Natural killer cell treated with Interleukin-12 subunit alpha and Interleukin-12 subunit beta and Interleukin-15 and Interleukin-18, amount 100 ng/mL, for 72 hours (primary cell): ENCODE data around the gene NSD2. TPM values are rescaled to one million over a fixed set of nuclear protein-coding genes. Genes with fewer than 3 reads are reported as not detected.
A peak's percentile ranks its signal among the peaks of the same experiment; 100 is the strongest.

Experiments
- ATAC-seq, 2 donors: fragments of 150-1000 bp; cut with Tn5 transposase in 1 of 2; sonication (Bioruptor Pico), chemical (Tn5 transposase) in 1 of 2; 2 replicates each; pipeline ENCODE4 v1.10.0; 2021
- DNase-seq: peaks from one replicate; pipeline ENCODE4 v3.0.0; 2022; ENCODE audit warnings: low spot score
- H3K27ac Mint-ChIP-seq, 2 donors: 1 replicate in 1 of 2; 2 replicates in 1 of 2; pipeline ENCODE4 v1.8.0; 2022; ENCODE audit warnings: mixed read lengths in 2 of 2, mild to moderate bottlenecking in 1 of 2, moderate library complexity in 1 of 2
- H3K27me3 Mint-ChIP-seq, 2 donors: 1 replicate in 1 of 2; 2 replicates in 1 of 2; pipeline ENCODE4 v1.8.0; 2022; ENCODE audit warnings: mixed read lengths in 2 of 2
- H3K36me3 Mint-ChIP-seq: one replicate; pipeline ENCODE4 v1.8.0; 2022; ENCODE audit warnings: mixed read lengths
- H3K4me1 Mint-ChIP-seq, 2 donors: 1 replicate in 1 of 2; 2 replicates in 1 of 2; pipeline ENCODE4 v1.8.0; 2022; ENCODE audit warnings: low read depth in 2 of 2, mixed read lengths in 2 of 2, mild to moderate bottlenecking in 1 of 2
- H3K4me3 Mint-ChIP-seq: one replicate; pipeline ENCODE4 v1.8.0; 2022; ENCODE audit warnings: mixed read lengths
- H3K9me3 Mint-ChIP-seq: 2 replicates; pipeline ENCODE4 v1.8.0; 2022; ENCODE audit warnings: mixed read lengths
- total RNA-seq, 2 donors: library from RNA; stranded (reverse); gene quantifications; one replicate each; pipeline ENCODE4 v1.2.3, GENCODE V29; 2022

NSD2 gene
- total RNA-seq, 2 donors from 2014 or later: 127 to 375 TPM

DNA sequence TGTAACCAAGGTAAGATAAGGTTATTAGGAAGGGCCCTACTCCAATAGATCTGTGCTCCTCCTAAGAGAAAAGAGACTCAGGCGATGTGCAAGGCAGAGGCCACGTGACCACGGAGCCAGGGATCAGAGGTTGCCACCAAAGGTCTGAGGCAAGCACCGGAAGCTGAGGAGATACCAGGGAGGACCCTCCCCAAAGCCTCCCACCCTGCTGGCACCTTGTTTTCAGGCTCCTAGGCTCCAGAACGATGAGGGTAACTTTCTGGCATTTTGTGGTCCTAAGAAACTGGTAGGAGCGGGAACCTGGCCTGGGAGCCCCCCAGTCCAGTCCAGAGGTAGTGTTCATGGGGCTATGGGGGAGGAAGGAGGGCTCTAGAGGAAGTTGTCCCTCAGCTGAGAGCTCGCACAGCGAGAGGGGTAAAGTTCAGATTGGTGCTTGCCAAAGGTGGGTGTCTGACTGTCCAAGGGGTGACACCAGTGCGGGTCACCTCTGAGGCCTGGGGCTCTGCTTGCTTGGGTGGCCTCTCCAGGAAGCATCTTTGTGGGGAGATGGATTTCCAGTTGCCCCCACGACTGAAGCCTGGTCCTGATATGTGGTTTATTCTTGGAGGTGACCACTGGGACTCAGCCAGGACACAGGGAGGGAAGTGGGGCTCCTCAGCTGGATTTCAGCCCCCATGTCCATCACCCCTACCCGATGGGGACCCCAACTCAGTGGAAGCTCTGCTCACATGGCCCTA is 7.7 kb upstream of the NSD2 start:
- H3K4me1 Mint-ChIP-seq: peaks cover 11 to 18% of the 10 kb centered on the region in 2 donors
- H3K36me3 Mint-ChIP-seq: no peaks in the 10 kb centered on the region
- ATAC-seq: no peak
- H3K27ac Mint-ChIP-seq: no peak overlapping the region
- H3K9me3 Mint-ChIP-seq: no peaks in the 10 kb centered on the region
- H3K27me3 Mint-ChIP-seq: no peaks in the 10 kb centered on the region
- peak overlapping the region; percentile 15 for H3K4me3 Mint-ChIP-seq
- DNase-seq: no peak

DNA sequence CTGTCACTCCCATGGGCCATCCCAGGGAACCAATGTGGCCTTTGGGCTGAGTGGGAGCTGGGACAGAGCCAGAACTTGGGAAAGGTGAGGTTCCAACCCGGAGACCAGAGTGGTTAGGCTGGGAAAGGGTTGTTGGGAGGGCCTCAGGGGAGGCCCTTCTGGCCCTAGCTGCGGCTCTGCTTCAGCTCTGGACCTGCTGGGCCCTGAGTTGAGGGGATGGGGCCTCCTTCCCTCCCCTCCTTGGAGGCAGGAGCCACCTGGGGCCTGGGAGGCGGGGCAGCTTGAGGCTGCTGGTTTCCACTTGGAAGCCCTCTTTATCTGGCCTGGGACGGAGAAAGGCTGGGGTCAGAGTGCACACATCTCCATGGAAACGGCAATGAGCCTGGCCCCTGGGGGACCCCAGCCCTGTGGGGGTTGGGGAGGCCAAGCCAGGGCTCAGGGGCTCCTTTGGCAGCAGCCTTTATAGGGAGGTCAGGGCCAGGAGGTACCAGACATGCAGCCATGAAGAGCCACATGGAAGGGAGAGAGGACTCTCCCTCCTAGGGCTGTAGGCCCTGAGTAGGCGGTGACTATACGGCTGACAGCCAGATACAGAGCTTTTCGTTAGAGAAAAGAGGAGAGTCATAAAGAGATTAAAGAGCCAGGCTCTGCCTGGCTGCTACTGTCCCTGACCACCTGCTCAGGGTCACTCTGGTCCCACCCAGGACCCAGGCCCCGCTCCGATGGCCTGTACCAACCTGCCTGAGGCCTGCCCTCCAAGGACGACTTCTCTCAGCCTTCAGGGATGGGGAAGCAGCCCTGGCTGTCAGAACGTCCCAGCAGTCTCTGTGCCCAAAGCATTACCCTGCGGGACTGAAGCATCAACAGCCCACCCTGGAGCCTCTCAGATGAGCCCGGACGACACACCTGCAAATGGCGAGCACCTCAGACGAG is 6.9 kb upstream of the NSD2 start:
- Mint-ChIP-seq H3K36me3 (no peaks in the 10 kb centered on the region), H3K4me3 (no peak overlapping the region), H3K27ac (no peak overlapping the region), H3K27me3 (no peaks in the 10 kb centered on the region), H3K4me1 (peaks cover 7 to 18% of the 10 kb centered on the region in 2 donors), H3K9me3 (no peaks in the 10 kb centered on the region)
- DNase-seq: peak; percentile 20
- no peak for ATAC-seq

DNA sequence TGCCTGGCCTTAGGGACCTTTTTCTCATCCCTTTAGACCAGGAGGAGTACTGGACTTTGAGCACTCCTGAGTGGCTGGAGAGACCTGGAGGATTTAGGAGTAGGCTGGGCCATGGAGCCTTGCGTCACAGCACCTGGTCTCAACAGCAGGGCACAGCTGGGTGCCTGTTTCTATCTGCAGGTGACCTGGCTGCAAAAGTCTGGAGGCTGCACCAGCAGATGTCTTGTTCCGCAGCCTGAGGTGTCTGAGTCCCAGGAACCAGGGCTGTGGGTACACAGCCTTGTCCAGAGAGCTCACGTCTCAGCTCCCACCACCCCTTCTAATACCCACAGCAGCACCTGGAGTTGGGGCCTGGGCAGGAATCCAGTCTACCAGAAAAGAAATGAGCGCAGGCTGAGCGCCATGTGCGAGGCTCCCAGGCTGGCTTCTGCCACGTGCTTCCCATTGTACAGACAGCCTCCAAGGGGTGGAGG is 5.0 kb upstream of the NSD2 start:
- Mint-ChIP-seq H3K4me3 (no peak overlapping the region), H3K27ac (no peak overlapping the region), H3K4me1 (peaks cover 12 to 22% of the 10 kb centered on the region in 2 donors), H3K9me3 (no peaks in the 10 kb centered on the region), H3K27me3 (no peaks in the 10 kb centered on the region), H3K36me3 (no peaks in the 10 kb centered on the region)
- no peak for ATAC-seq
- DNase-seq: no peak

DNA sequence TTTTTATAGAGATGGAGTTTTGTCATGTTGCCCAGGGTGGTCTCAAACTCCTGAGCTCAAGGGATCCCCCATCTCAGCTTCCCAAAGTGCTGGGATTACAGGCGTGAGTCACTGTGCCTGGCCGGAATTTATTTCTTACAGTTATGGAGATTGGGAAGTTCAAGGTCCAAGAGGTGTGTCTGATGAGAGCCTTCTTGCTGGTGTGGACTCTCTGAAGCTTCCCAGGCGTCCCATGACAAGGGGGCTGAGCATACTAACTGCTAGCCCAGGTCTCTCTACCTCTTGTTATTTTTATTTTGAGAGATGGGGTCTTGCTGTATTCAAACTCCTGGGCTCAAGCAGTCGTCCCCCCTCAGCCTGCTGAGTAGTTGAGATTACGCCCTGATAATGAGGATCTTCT is 2.9 kb upstream of the NSD2 start:
- ATAC-seq (no peak), DNase-seq (no peak)
- Mint-ChIP-seq H3K36me3 (peaks cover 9% of the 10 kb centered on the region), H3K27me3 (no peaks in the 10 kb centered on the region), H3K27ac (no peak overlapping the region), H3K4me3 (no peak overlapping the region), H3K9me3 (no peaks in the 10 kb centered on the region), H3K4me1 (peaks cover 19 to 20% of the 10 kb centered on the region in 2 donors)

DNA sequence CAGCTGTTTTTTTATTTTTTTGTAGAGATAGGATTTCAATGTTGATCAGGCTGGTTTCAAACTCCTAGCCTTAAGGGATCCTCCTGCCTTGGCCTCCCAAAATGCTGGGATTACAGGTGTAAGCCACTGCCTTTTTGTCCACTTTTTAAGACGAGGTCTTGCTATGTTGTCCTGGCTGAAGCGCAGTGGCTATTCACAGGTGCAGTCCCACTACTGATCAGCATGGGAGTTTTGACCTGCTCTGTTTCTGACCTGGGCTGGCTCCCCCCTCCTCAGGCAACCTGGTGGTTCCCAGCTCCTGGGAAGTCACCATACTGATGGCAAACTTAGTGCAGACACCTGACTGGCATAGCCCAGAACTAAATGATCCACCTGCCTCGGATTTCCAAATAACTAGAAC is 2.3 kb upstream of the NSD2 start:
- H3K36me3 Mint-ChIP-seq: peaks cover 9% of the 10 kb centered on the region
- H3K4me1 Mint-ChIP-seq: peaks cover 15 to 24% of the 10 kb centered on the region in 2 donors
- no peak overlapping the region for H3K4me3 Mint-ChIP-seq
- no peak overlapping the region for H3K27ac Mint-ChIP-seq
- ATAC-seq (no peak), DNase-seq (no peak)
- no peaks in the 10 kb centered on the region for H3K9me3 Mint-ChIP-seq
- no peaks in the 10 kb centered on the region for H3K27me3 Mint-ChIP-seq

- no peak for DNase-seq
Observed at GRCh38 chr4:1869530-1870327, 1.5 kb upstream of the NSD2 start.

DNA sequence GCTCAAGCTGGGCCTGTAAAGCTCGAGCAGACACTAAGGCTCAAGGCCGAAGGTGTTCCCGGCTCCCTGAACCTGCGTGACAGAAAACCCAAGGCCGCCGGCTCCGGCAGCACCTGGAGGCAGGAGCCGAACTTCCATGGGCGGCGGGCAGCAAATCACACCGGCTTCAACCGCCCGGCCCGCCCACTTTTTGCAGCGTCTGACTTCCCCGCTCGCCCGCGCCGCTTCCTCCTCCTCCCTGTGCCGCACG is 940 bp upstream of the NSD2 start:
- Mint-ChIP-seq H3K27ac (peak overlapping the region; percentile 91 to 93), H3K4me1 (peaks cover 22 to 32% of the 10 kb centered on the region in 2 donors), H3K9me3 (no peaks in the 10 kb centered on the region), H3K36me3 (peaks cover 9% of the 10 kb centered on the region), H3K27me3 (no peaks in the 10 kb centered on the region), H3K4me3 (peak overlapping the region; percentile 87)
- peak; percentile 92 for DNase-seq
- ATAC-seq: peak; percentile 73 to 84

More at GRCh38 chr4:1869530-1870327, 1.5 kb upstream of the NSD2 start:
- Mint-ChIP-seq H3K27me3 (no peaks in the 10 kb centered on the region), H3K9me3 (no peaks in the 10 kb centered on the region), H3K27ac (peak overlapping the region; percentile 91 to 93), H3K4me3 (peak overlapping the region; percentile 87), H3K36me3 (peaks cover 9% of the 10 kb centered on the region), H3K4me1 (peaks cover 22 to 32% of the 10 kb centered on the region in 2 donors)
- no peak for ATAC-seq

DNA sequence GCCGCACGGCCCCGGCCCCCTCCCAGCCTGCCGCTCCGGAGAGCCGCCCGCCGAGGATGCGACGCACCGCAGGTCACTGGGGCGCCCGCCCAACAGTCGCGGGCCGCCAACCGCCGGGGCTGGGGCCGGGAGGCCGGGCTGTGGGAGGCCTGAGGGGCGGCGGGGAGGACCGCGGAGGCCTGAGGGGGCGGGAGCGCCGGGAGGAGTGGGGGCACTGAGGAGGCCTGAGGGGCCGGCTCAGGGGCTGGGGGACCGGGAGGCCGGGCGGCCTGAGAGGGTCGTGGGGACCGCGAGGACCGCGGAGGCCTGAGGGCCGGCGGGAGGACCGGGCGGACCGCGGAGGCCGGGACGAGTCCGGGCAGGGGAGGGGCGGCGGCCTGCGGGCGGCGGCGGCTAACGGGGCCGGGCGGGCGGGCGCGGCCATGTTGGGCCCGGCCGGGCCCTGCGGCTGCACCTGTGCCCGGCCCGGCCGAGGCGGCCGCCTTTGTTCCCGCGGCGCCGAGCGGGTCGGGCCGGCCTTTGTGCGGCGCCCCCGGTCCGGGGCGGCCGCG is 353 bp downstream of the NSD2 start:
- no peak overlapping the region for H3K27ac Mint-ChIP-seq
- no peaks in the 10 kb centered on the region for H3K9me3 Mint-ChIP-seq
- DNase-seq (no peak), ATAC-seq (peak; percentile 0 to 2)
- no peaks in the 10 kb centered on the region for H3K27me3 Mint-ChIP-seq
- peaks cover 22 to 32% of the 10 kb centered on the region in 2 donors for H3K4me1 Mint-ChIP-seq
- no peak overlapping the region for H3K4me3 Mint-ChIP-seq
- peaks cover 9% of the 10 kb centered on the region for H3K36me3 Mint-ChIP-seq

DNA sequence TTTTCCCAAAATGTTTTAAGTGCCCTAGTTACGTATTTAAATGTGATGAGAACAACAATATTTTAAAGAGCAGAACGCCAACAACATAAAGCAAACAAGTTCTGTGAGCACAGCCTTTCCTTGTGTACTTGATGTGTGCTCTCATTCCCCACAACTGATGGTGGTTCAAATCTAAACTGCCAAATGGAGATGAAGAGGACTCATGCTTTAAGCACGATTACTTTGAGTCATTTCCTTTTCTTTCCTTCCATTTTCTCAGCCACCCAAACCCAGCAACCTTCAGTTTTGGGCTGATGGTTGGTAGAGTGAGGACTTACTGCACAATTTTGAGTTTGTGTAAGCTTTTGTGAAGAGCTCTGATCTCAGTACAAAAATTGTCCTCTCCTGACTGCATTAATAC is 1.7 kb downstream of the NSD2 start:
- Mint-ChIP-seq H3K9me3 (no peaks in the 10 kb centered on the region), H3K36me3 (peaks cover 9% of the 10 kb centered on the region), H3K4me3 (peak overlapping the region; percentile 95), H3K27ac (peak overlapping the region; percentile 90 to 93), H3K27me3 (no peaks in the 10 kb centered on the region), H3K4me1 (peaks cover 30 to 42% of the 10 kb centered on the region in 2 donors)
- ATAC-seq: peak in 1 of 2 donors; percentile 19
- no peak for DNase-seq

GRCh38 chr4:1873291-1873690 is 2.1 kb downstream of the NSD2 start:
- peak overlapping the region; percentile 95 for H3K4me3 Mint-ChIP-seq
- DNase-seq (no peak), ATAC-seq (no peak)
- peaks cover 30 to 42% of the 10 kb centered on the region in 2 donors for H3K4me1 Mint-ChIP-seq
- H3K27me3 Mint-ChIP-seq: no peaks in the 10 kb centered on the region
- H3K36me3 Mint-ChIP-seq: peaks cover 9% of the 10 kb centered on the region
- peak overlapping the region; percentile 90 to 93 for H3K27ac Mint-ChIP-seq
- no peaks in the 10 kb centered on the region for H3K9me3 Mint-ChIP-seq

GRCh38 chr4:1873776-1874175 is 2.6 kb downstream of the NSD2 start:
- H3K4me3 Mint-ChIP-seq: peak overlapping the region; percentile 95
- DNase-seq (no peak), ATAC-seq (no peak)
- H3K27me3 Mint-ChIP-seq: no peaks in the 10 kb centered on the region
- peak overlapping the region; percentile 73 to 93 for H3K27ac Mint-ChIP-seq
- peaks cover 34 to 47% of the 10 kb centered on the region in 2 donors for H3K4me1 Mint-ChIP-seq
- peaks cover 9% of the 10 kb centered on the region for H3K36me3 Mint-ChIP-seq
- no peaks in the 10 kb centered on the region for H3K9me3 Mint-ChIP-seq

GRCh38 chr4:1874201-1874600 is 3.0 kb downstream of the NSD2 start:
- peak overlapping the region; percentile 73 to 93 for H3K27ac Mint-ChIP-seq
- ATAC-seq: no peak

DNA sequence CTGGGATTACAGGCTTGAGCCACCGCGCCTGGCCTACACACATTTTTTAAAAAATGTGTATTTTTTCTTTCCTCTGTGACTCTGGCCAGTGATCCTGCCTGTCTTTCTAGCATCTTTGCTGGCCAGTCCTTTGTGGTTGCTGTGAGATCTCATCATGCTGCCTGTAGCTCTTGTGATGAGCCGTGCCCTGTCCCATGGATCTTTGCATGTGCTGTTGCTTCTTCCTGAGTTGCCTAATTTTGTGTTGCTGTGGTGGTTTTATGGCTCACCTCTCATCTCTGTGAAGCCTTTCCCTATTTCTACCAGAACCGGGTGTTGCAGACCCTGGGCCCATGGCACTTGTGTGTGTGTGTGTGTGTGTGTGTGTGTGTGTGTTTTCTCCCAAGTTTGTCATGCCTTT is 8.3 kb downstream of the NSD2 start:
- Mint-ChIP-seq H3K27ac (peak overlapping the region in 1 of 2 donors; percentile 17), H3K36me3 (no peaks in the 10 kb centered on the region), H3K27me3 (no peaks in the 10 kb centered on the region), H3K4me3 (no peak overlapping the region), H3K4me1 (peaks cover 35 to 50% of the 10 kb centered on the region in 2 donors), H3K9me3 (no peaks in the 10 kb centered on the region)
- DNase-seq (no peak), ATAC-seq (peak in 1 of 2 donors; percentile 33)

More at GRCh38 chr4:1874201-1874600, 3.0 kb downstream of the NSD2 start:
- no peak for DNase-seq
- H3K36me3 Mint-ChIP-seq: peaks cover 9% of the 10 kb centered on the region
- peak overlapping the region; percentile 56 for H3K4me3 Mint-ChIP-seq
- H3K27me3 Mint-ChIP-seq: no peaks in the 10 kb centered on the region
- no peaks in the 10 kb centered on the region for H3K9me3 Mint-ChIP-seq
- H3K4me1 Mint-ChIP-seq: peaks cover 36 to 49% of the 10 kb centered on the region in 2 donors
